Progenitor cell of endocrine pancreas (in vitro differentiated cells): ENCODE measurements around the gene SOX6. TPM values are rescaled to one million over a fixed set of nuclear protein-coding genes. Genes with fewer than 3 reads are reported as not detected.
"Not testable (repeated sequence)": the region's sequence is repeated elsewhere in the genome, so short reads cannot be mapped to it uniquely, and the experiment has no call there.

Experiments
- DNase-seq: peaks from one replicate; pipeline ENCODE4 v3.0.0; 2021; ENCODE audit warnings: low spot score; ENCODE audit not compliant: unreplicated experiment
- H3K27ac Mint-ChIP-seq: 2 replicates; pipeline ENCODE4 v1.8.0; 2021; ENCODE audit warnings: mild to moderate bottlenecking, moderate library complexity, mixed read lengths
- H3K27me3 Mint-ChIP-seq: 2 replicates; pipeline ENCODE4 v1.8.0; 2021; ENCODE audit warnings: mixed read lengths
- H3K36me3 Mint-ChIP-seq: 2 replicates; pipeline ENCODE4 v1.8.0; 2022; ENCODE audit warnings: mixed read lengths; ENCODE audit not compliant: insufficient read depth
- H3K4me1 Mint-ChIP-seq: 2 replicates; pipeline ENCODE4 v1.8.0; 2021; ENCODE audit warnings: low read depth, mixed read lengths
- H3K4me3 Mint-ChIP-seq: 2 replicates; pipeline ENCODE4 v1.8.0; 2021; ENCODE audit warnings: low read depth, mild to moderate bottlenecking, moderate library complexity, mixed read lengths
- H3K9me3 Mint-ChIP-seq: 2 replicates; pipeline ENCODE4 v1.8.0; 2021; ENCODE audit warnings: low read depth, mixed read lengths
- total RNA-seq: library from RNA; stranded (reverse); gene quantifications from 2 replicates; pipeline ENCODE4 v1.2.1, GENCODE V29; 2021
- TF ChIP-seq, protein P1 (sequence below): fragments of 200-600 bp; sonication (generic); IDR thresholded peaks from one replicate; pipeline ENCODE4 v1.5.0; 2021; ENCODE audit warnings: antibody characterized with exemption, mild to moderate bottlenecking; ENCODE audit not compliant: unreplicated experiment

The SOX6 gene
- total RNA-seq, 1 donor from 2014 or later = 34.9 TPM

DNA sequence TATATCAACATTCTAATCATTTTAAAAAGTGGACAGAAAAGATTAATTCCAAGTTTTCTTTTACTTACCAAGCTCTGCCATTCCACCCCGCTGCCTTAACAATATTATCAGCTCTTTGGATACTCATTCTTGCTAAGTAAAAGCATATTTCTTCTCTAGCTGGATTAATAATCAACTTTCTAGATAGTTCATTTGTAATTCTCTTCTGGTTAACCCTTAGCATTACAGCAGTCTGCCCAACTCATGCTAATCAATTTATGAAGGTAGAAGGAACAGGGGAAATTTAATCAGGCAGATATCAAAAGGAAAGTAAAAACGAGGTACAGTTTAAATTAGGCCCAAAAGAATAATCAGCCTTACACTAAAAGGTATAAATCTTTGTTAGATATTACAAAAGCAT, 41.0 kb upstream of the SOX6 start:
- Mint-ChIP-seq H3K4me3 (peak overlapping the region; percentile 19), H3K27me3 (no peaks in the 10 kb centered on the region), H3K27ac (peak overlapping the region; percentile 30), H3K4me1 (peaks cover 34% of the 10 kb centered on the region), H3K9me3 (no peaks in the 10 kb centered on the region), H3K36me3 (no peaks in the 10 kb centered on the region)
- TF ChIP-seq, protein P1, sequence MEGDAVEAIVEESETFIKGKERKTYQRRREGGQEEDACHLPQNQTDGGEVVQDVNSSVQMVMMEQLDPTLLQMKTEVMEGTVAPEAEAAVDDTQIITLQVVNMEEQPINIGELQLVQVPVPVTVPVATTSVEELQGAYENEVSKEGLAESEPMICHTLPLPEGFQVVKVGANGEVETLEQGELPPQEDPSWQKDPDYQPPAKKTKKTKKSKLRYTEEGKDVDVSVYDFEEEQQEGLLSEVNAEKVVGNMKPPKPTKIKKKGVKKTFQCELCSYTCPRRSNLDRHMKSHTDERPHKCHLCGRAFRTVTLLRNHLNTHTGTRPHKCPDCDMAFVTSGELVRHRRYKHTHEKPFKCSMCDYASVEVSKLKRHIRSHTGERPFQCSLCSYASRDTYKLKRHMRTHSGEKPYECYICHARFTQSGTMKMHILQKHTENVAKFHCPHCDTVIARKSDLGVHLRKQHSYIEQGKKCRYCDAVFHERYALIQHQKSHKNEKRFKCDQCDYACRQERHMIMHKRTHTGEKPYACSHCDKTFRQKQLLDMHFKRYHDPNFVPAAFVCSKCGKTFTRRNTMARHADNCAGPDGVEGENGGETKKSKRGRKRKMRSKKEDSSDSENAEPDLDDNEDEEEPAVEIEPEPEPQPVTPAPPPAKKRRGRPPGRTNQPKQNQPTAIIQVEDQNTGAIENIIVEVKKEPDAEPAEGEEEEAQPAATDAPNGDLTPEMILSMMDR = no peak
- no peak for DNase-seq

DNA sequence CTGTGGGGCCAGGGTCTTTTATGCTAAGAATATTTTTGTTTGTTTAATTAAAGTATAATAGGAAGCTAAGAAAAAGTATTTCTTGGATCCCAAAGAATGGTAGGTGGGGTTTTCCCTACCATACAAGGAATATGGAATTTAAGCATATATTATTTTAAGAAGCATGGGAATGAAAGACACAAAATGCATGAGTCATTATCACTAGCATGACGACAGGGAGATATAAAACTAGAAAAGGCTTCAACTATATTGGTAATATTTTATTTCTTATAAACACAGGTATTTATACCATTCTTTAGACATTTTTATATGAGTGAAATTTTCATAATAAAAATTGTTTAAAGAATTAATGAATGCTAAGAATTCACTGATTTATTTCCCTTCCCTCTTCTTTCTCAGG, 39.3 kb upstream of the SOX6 start:
- Mint-ChIP-seq H3K27me3 (no peaks in the 10 kb centered on the region), H3K9me3 (peaks cover 7% of the 10 kb centered on the region), H3K27ac (no peak overlapping the region), H3K4me3 (peak overlapping the region; percentile 63), H3K4me1 (peaks cover 34% of the 10 kb centered on the region), H3K36me3 (no peaks in the 10 kb centered on the region)
- DNase-seq = no peak
- TF ChIP-seq, protein P1 = no peak

DNA sequence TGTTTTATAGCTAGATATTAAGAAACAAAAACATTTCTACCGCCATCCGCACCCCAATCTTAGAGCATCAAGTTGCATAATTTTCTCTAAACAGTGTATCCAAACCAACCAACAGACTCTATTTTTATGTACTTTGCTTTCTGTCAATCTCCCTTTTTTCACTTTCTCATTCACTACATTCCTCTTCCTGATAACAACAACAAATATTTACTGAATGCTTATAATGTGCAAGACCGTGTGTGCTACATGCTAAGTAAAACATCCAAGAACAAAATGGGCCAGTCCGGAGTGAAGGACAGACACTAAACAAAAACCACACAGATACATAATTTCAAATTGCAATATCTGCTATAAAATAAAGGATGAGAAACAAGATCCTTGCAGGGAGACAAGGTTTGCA, 38.6 kb upstream of the SOX6 start:
- DNase-seq = no peak
- TF ChIP-seq, protein P1 = no peak
- Mint-ChIP-seq H3K9me3 (peaks cover 12% of the 10 kb centered on the region), H3K4me1 (peaks cover 34% of the 10 kb centered on the region), H3K4me3 (peak overlapping the region; percentile 22), H3K27me3 (no peaks in the 10 kb centered on the region), H3K27ac (peak overlapping the region; percentile 10), H3K36me3 (peaks cover 2% of the 10 kb centered on the region)

DNA sequence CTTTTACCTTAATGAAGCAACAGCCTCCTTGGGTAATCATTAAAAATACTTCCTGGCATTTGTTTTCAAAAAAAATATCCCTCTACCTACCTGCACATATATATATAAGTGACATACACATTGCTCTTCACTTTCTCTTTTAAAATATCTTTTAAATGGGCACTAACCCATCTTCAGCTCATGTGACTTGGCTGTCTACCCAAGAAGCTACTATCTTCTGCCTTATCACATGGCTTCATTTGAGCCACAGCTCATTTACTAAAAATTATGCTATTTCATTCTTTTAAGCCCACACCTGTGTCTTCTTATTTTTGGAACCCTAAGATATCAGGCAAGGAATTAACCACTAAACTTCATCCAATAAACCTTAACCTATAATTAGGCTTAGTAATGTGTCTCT, 37.0 kb upstream of the SOX6 start:
- H3K36me3 Mint-ChIP-seq = peaks cover 2% of the 10 kb centered on the region
- no peaks in the 10 kb centered on the region for H3K27me3 Mint-ChIP-seq
- no peak for DNase-seq
- H3K4me3 Mint-ChIP-seq = no peak overlapping the region
- peaks cover 12% of the 10 kb centered on the region for H3K9me3 Mint-ChIP-seq
- TF ChIP-seq, protein P1 = no peak
- no peak overlapping the region for H3K27ac Mint-ChIP-seq
- H3K4me1 Mint-ChIP-seq = peaks cover 34% of the 10 kb centered on the region

DNA sequence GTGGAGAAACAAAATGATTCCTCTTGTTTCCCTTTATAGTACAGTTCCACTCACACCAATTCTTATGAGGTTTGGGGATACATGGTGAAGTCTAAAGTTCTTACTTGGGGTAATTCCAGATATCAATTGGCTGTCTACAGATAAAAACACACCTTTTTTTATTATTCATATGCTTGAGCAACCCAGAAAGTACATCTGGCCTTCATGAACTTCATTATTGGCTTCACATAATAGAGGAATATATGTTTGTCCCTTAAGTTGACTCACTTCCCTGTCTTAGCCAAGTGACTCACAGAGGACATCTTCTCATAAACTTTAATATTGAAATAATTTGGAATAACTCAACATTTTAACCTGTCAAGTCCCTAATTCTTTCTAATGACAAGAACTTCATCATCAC, 36.3 kb upstream of the SOX6 start:
- no peak overlapping the region for H3K4me3 Mint-ChIP-seq
- TF ChIP-seq, protein P1 = no peak
- H3K36me3 Mint-ChIP-seq = peaks cover 2% of the 10 kb centered on the region
- no peak for DNase-seq
- H3K27ac Mint-ChIP-seq = no peak overlapping the region
- H3K9me3 Mint-ChIP-seq = peaks cover 12% of the 10 kb centered on the region
- no peaks in the 10 kb centered on the region for H3K27me3 Mint-ChIP-seq
- H3K4me1 Mint-ChIP-seq = peaks cover 28% of the 10 kb centered on the region

DNA sequence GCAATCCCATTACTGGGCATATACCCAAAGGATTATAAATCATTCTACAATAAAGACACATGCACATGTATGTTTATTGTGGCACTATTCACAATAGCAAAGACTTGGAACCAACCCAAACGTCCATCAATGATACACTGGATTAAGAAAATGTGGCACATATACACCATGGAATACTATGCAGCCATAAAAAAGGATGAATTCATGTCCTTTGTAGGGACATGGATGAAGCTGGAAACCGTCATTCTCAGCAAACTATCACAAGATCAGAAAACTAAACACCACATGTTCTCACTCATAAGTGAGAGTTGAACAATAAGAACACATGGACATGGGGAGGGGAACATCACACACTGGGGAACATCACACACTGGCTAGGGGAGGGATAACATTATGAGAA, 34.5 kb upstream of the SOX6 start:
- not testable (repeated sequence) for H3K36me3 Mint-ChIP-seq, H3K27me3 Mint-ChIP-seq, H3K27ac Mint-ChIP-seq

More for the DNA sequence above, 34.5 kb upstream of the SOX6 start:
- not testable (repeated sequence) for DNase-seq, H3K4me3 Mint-ChIP-seq
- peaks cover 15% of the 10 kb centered on the region for H3K4me1 Mint-ChIP-seq
- H3K9me3 Mint-ChIP-seq = peaks cover 12% of the 10 kb centered on the region
